Measurements from ENCODE around the gene LYRM9. TPM values are rescaled to one million over a fixed set of nuclear protein-coding genes. Genes with fewer than 3 reads are reported as not detected.
"Not testable (repeated sequence)": the region's sequence is repeated elsewhere in the genome, so short reads cannot be mapped to it uniquely, and the experiment has no call there.

The LYRM9 gene
- total RNA-seq, 2 donors from 2014 or later, result 2.7 to 2.9 TPM

- no peak for TF ChIP-seq CTCF (IDR thresholded peaks at IDR 0.05)
- intact Hi-C loops (cut with DNase I), result loop anchor here (5.0 to 10.0 kb wide), 2 partner anchors 322 to 360 kb away; no protein-coding TSS in a partner anchor
Measured at GRCh38 chr17:27892542-27892865, 661 bp downstream of the LYRM9 start.

GRCh38 chr17:27891841-27892240, 1.3 kb downstream of the LYRM9 start:
- H3K4me3 ChIP-seq, result no peak overlapping the region
- H3K9ac ChIP-seq (ENCODE audit: low read depth in 2 of 2, low read length in 2 of 2), result no peak overlapping the region

More at GRCh38 chr17:27892542-27892865, 661 bp downstream of the LYRM9 start:
- Histone ChIP-seq H3K4me3 (peak overlapping the region; percentile 75), H3K36me3 (no peaks in the 10 kb centered on the region), H3K27me3 (no peaks in the 10 kb centered on the region), H3K27ac (peak overlapping the region; percentile 78), H3K9me3 (no peaks in the 10 kb centered on the region), H3K4me1 (no peaks in the 10 kb centered on the region), H3K9ac (ENCODE audit: low read depth in 2 of 2, low read length in 2 of 2) (peak overlapping the region; percentile 78 to 79)
- no peak for DNase-seq

GRCh38 chr17:27889711-27890251, 3.4 kb downstream of the LYRM9 start:
- DNase-seq, result no peak
- Histone ChIP-seq H3K27ac (no peak overlapping the region), H3K9ac (ENCODE audit: low read depth in 2 of 2, low read length in 2 of 2) (no peak overlapping the region), H3K27me3 (no peaks in the 10 kb centered on the region), H3K4me1 (no peaks in the 10 kb centered on the region), H3K4me3 (no peak overlapping the region), H3K9me3 (no peaks in the 10 kb centered on the region), H3K36me3 (no peaks in the 10 kb centered on the region)
- intact Hi-C loops (cut with DNase I), result loop anchor here (5.0 to 10.0 kb wide), 2 partner anchors 325 to 363 kb away; no protein-coding TSS in a partner anchor
- TF ChIP-seq CTCF (IDR thresholded peaks at IDR 0.05), result no peak

More at GRCh38 chr17:27891841-27892240, 1.3 kb downstream of the LYRM9 start:
- no peaks in the 10 kb centered on the region for H3K9me3 ChIP-seq
- H3K27me3 ChIP-seq, result no peaks in the 10 kb centered on the region
- intact Hi-C loops (cut with DNase I), result loop anchor here (5.0 to 10.0 kb wide), 2 partner anchors 323 to 360 kb away; no protein-coding TSS in a partner anchor
- no peaks in the 10 kb centered on the region for H3K36me3 ChIP-seq
- no peaks in the 10 kb centered on the region for H3K4me1 ChIP-seq
- no peak for TF ChIP-seq CTCF (IDR thresholded peaks at IDR 0.05)
- no peak for DNase-seq
- H3K27ac ChIP-seq, result no peak overlapping the region

GRCh38 chr17:27888945-27889344, 4.2 kb downstream of the LYRM9 start:
- Histone ChIP-seq H3K4me3 (no peak overlapping the region), H3K9ac (ENCODE audit: low read depth in 2 of 2, low read length in 2 of 2) (no peak overlapping the region), H3K9me3 (no peaks in the 10 kb centered on the region), H3K27ac (no peak overlapping the region), H3K27me3 (no peaks in the 10 kb centered on the region), H3K36me3 (no peaks in the 10 kb centered on the region), H3K4me1 (no peaks in the 10 kb centered on the region)
- no peak for TF ChIP-seq CTCF (IDR thresholded peaks at IDR 0.05)
- DNase-seq, result no peak
- intact Hi-C loops (cut with DNase I), result no loop called here

GRCh38 chr17:27888067-27888466, 5.1 kb downstream of the LYRM9 start:
- Histone ChIP-seq H3K36me3 (no peaks in the 10 kb centered on the region), H3K9ac (ENCODE audit: low read depth in 2 of 2, low read length in 2 of 2) (no peak overlapping the region), H3K9me3 (no peaks in the 10 kb centered on the region), H3K4me3 (no peak overlapping the region), H3K27ac (no peak overlapping the region), H3K4me1 (no peaks in the 10 kb centered on the region), H3K27me3 (no peaks in the 10 kb centered on the region)
- no peak for DNase-seq
- intact Hi-C loops (cut with DNase I), result no loop called here
- no peak for TF ChIP-seq CTCF (IDR thresholded peaks at IDR 0.05)

GRCh38 chr17:27886348-27886906, 6.7 kb downstream of the LYRM9 start:
- H3K36me3 ChIP-seq; H3K27ac ChIP-seq; DNase-seq; H3K4me3 ChIP-seq; intact Hi-C loops (cut with DNase I); H3K9me3 ChIP-seq; H3K4me1 ChIP-seq; H3K27me3 ChIP-seq; H3K9ac ChIP-seq (ENCODE audit: low read depth in 2 of 2, low read length in 2 of 2): not testable (repeated sequence)

Measured in colonic mucosa (tissue), 4 donors.